Endothelial cell (in vitro differentiated cells): ENCODE results near the gene SLC38A6. TPM values are rescaled to one million over a fixed set of nuclear protein-coding genes. Genes with fewer than 3 reads are reported as not detected.

Experiments used
- DNase-seq: peaks from one replicate; pipeline ENCODE4 v3.0.0; 2021; ENCODE audit warnings: low spot score
- H3K27ac Mint-ChIP-seq: one replicate; pipeline ENCODE4 v1.8.0; 2021; ENCODE audit warnings: mixed read lengths, inconsistent platforms; ENCODE audit not compliant: unreplicated experiment
- H3K27me3 Mint-ChIP-seq: one replicate; pipeline ENCODE4 v1.8.0; 2021; ENCODE audit warnings: mild to moderate bottlenecking, moderate library complexity, mixed read lengths, inconsistent platforms; ENCODE audit not compliant: unreplicated experiment
- H3K36me3 Mint-ChIP-seq: one replicate; pipeline ENCODE4 v1.8.0; 2021; ENCODE audit warnings: mild to moderate bottlenecking, low read depth, mixed read lengths, inconsistent platforms; ENCODE audit not compliant: unreplicated experiment
- H3K4me1 Mint-ChIP-seq: one replicate; pipeline ENCODE4 v1.8.0; 2021; ENCODE audit warnings: mild to moderate bottlenecking, mixed read lengths, inconsistent platforms; ENCODE audit not compliant: unreplicated experiment
- H3K4me3 Mint-ChIP-seq: one replicate; pipeline ENCODE4 v1.8.0; 2021; ENCODE audit warnings: mild to moderate bottlenecking, mixed read lengths, inconsistent platforms; ENCODE audit not compliant: unreplicated experiment
- H3K9me3 Mint-ChIP-seq: one replicate; pipeline ENCODE4 v1.8.0; 2021; ENCODE audit warnings: mixed read lengths, inconsistent platforms; ENCODE audit not compliant: unreplicated experiment
- CTCF ChIP-seq: fragments of 200-600 bp; sonication (generic); IDR thresholded peaks from one replicate; pipeline ENCODE4 v1.5.0; 2021; ENCODE audit warnings: antibody characterized with exemption; ENCODE audit not compliant: unreplicated experiment
- total RNA-seq: library from RNA; stranded (reverse); fragmentation: NEBNext Ultra II Directional; extraction: Animal tissue kit (Norgen Biotek cat#: 25700); gene quantifications from one replicate; pipeline ENCODE4 v1.2.1, GENCODE V29; 2021; ENCODE audit not compliant: unreplicated experiment

The SLC38A6 gene
- total RNA-seq, 1 donor from 2014 or later: 10.1 TPM

DNA sequence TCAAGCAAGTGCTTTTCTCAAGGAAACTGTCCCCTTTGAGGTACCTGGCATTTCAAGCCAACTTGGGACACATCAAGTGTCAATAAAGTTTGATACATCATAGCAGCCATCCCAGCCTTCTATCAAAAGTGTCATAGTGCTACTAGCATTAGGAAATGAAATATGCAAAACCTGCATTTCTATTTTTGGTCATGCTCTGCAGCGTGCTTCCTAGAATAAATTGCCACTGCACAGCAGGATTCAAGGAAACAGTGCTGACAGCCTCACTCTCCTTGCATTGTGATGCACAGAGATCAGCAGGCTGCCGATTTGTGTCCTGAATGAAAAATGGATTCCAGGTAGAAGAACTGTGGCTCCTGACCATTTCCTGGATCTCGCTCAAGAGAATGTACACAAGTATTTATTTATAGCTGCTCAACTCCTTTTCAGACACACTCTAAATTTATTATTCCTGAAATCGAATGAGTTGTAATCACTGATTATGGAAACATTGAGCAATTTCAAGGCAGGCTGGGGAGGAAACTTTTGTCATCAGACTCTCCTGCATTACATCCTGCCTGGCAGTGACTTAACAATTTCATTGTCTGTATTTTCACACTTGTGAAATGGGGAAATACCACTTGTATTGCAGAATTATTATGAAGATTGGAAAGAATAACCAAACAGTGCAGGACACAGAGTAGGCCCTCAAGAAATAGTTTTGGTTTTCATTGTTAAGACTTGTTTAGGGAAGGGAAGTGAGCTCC is 120.9 kb downstream of the SLC38A6 start:
- no peak for DNase-seq

More for the DNA sequence above, 120.9 kb downstream of the SLC38A6 start:
- H3K27me3 Mint-ChIP-seq: peaks cover 4% of the 10 kb centered on the region
- peaks cover 15% of the 10 kb centered on the region for H3K4me1 Mint-ChIP-seq
- peaks cover 4% of the 10 kb centered on the region for H3K36me3 Mint-ChIP-seq
- TF ChIP-seq CTCF: no peak
- H3K4me3 Mint-ChIP-seq: no peak overlapping the region
- H3K9me3 Mint-ChIP-seq: peaks cover 4% of the 10 kb centered on the region
- H3K27ac Mint-ChIP-seq: peak overlapping the region; percentile 23

Other genes with a start within 250 kb of the SLC38A6 start
- gene MNAT1, start 246.5 kb upstream of the SLC38A6 start, total RNA-seq: 27.8 TPM
- 12.6 TPM for gene TRMT5, start 166 bp upstream of the SLC38A6 start, total RNA-seq